Measurements from ENCODE around the gene CACNA2D3.

GRCh38 chr3:54877730-54878129, 755.4 kb downstream of the CACNA2D3 start:
- no peak for TF ChIP-seq FOXK2 (IDR thresholded peaks at IDR 0.05)
- TF ChIP-seq SUZ12 (IDR thresholded peaks at IDR 0.05): no peak
- no peak for TF ChIP-seq ELF4 (IDR thresholded peaks at IDR 0.05)
- TF ChIP-seq ARNT (IDR thresholded peaks at IDR 0.05): no peak

Measured in HEK293T (cell line).